Endometrial microvascular endothelial cells (primary cell): ENCODE measurements around the gene DPP3. TPM values are rescaled to one million over a fixed set of nuclear protein-coding genes. Genes with fewer than 3 reads are reported as not detected.

Experiments used
- in situ Hi-C: cut with HindIII; loops from 2 replicates; pipeline ENCODE4 v1.10.0; 2017; ENCODE audit warnings: low sequenced_read_pairs, low pct_unique_long_range_greater_than_20kb; ENCODE audit errors: inconsistent ontology term
- total RNA-seq: library from RNA; depleted of rRNA; stranded (reverse); fragments of >200 nt; gene quantifications from one replicate; pipeline ENCODE4 v1.2.3, GENCODE V29; 2015; ENCODE audit errors: inconsistent ontology term

Gene DPP3
- total RNA-seq, 1 donor from 2014 or later, result 79.5 TPM

- in situ Hi-C loops, result no loop called here
Measured at GRCh38 chr11:66546368-66546965, 66.2 kb downstream of the DPP3 start, which contains the start of gene ACTN3. Gene ACTN3, plus strand, starts transcription at chr11:66546903. Its CDS starts 35 bp downstream, at chr11:66546938.

GRCh38 chr11:66546966-66547661 lies 66.9 kb downstream of the DPP3 start:
- in situ Hi-C loops, result no loop called here

- in situ Hi-C loops, result no loop called here
Measured at GRCh38 chr11:66547662-66548009, 67.4 kb downstream of the DPP3 start.

- in situ Hi-C loops, result no loop called here
Measured at GRCh38 chr11:66548041-66548440, 67.8 kb downstream of the DPP3 start.

- in situ Hi-C loops, result no loop called here
Measured at GRCh38 chr11:66548774-66549630, 68.8 kb downstream of the DPP3 start.

GRCh38 chr11:66549696-66550095 lies 69.5 kb downstream of the DPP3 start:
- in situ Hi-C loops, result no loop called here

GRCh38 chr11:66550887-66551286 lies 70.7 kb downstream of the DPP3 start:
- in situ Hi-C loops, result no loop called here

GRCh38 chr11:66554602-66555001 lies 74.4 kb downstream of the DPP3 start:
- in situ Hi-C loops, result no loop called here

- in situ Hi-C loops, result no loop called here
Measured at GRCh38 chr11:66555416-66555815, 75.2 kb downstream of the DPP3 start.

- in situ Hi-C loops, result no loop called here
Measured at GRCh38 chr11:66556086-66556485, 75.9 kb downstream of the DPP3 start.

GRCh38 chr11:66557733-66558326 lies 77.6 kb downstream of the DPP3 start:
- in situ Hi-C loops, result no loop called here

Other genes starting within 250 kb of the DPP3 start
- gene KLC2, start 222.7 kb upstream of the DPP3 start, total RNA-seq, result 21.6 TPM
- gene RAB1B, start 211.8 kb upstream of the DPP3 start, total RNA-seq, result 190 TPM
- gene CNIH2, start 202.3 kb upstream of the DPP3 start, total RNA-seq, result not detected
- gene YIF1A, start 191.3 kb upstream of the DPP3 start, total RNA-seq, result 171 TPM
- not detected for gene TMEM151A, start 188.5 kb upstream of the DPP3 start, total RNA-seq
- gene CD248, start 163.4 kb upstream of the DPP3 start, total RNA-seq, result 2.0 TPM
- 15.5 TPM for gene RIN1, start 144.0 kb upstream of the DPP3 start, total RNA-seq
- gene BRMS1, start 135.3 kb upstream of the DPP3 start, total RNA-seq, result 102 TPM
- gene B4GAT1, start 132.8 kb upstream of the DPP3 start, total RNA-seq, result 27.8 TPM
- not detected for gene SLC29A2, start 108.7 kb upstream of the DPP3 start, total RNA-seq
- not detected for gene NPAS4, start 59.4 kb upstream of the DPP3 start, total RNA-seq
- gene MRPL11, start 41.6 kb upstream of the DPP3 start, total RNA-seq, result 77.6 TPM
- gene PELI3, start 13.5 kb upstream of the DPP3 start, total RNA-seq, result 7.9 TPM
- gene BBS1, start 30.2 kb downstream of the DPP3 start, total RNA-seq, result 26.7 TPM
- gene ZDHHC24, start 65.6 kb downstream of the DPP3 start, total RNA-seq, result 20.6 TPM
- not detected for gene ACTN3, start 66.5 kb downstream of the DPP3 start, total RNA-seq
- gene CTSF, start 88.2 kb downstream of the DPP3 start, total RNA-seq, result 17.6 TPM
- 0.19 TPM for gene CCDC87, start 112.6 kb downstream of the DPP3 start, total RNA-seq
- 27.9 TPM for gene CCS, start 112.8 kb downstream of the DPP3 start, total RNA-seq
- gene RBM14, start 136.2 kb downstream of the DPP3 start, total RNA-seq, result 74.4 TPM
- 135 TPM for gene RBM4, start 158.3 kb downstream of the DPP3 start, total RNA-seq
- gene RBM4B, start 197.5 kb downstream of the DPP3 start, total RNA-seq, result 17.7 TPM
- gene SPTBN2, start 248.8 kb downstream of the DPP3 start, total RNA-seq, result 59.2 TPM